Measurements from ENCODE around the gene RALGAPA2. TPM values are rescaled to one million over a fixed set of nuclear protein-coding genes. Genes with fewer than 3 reads are reported as not detected.

RALGAPA2 gene
- total RNA-seq, 4 donors from 2014 or later: 25.9 to 48.9 (median 38.6) TPM

DNA sequence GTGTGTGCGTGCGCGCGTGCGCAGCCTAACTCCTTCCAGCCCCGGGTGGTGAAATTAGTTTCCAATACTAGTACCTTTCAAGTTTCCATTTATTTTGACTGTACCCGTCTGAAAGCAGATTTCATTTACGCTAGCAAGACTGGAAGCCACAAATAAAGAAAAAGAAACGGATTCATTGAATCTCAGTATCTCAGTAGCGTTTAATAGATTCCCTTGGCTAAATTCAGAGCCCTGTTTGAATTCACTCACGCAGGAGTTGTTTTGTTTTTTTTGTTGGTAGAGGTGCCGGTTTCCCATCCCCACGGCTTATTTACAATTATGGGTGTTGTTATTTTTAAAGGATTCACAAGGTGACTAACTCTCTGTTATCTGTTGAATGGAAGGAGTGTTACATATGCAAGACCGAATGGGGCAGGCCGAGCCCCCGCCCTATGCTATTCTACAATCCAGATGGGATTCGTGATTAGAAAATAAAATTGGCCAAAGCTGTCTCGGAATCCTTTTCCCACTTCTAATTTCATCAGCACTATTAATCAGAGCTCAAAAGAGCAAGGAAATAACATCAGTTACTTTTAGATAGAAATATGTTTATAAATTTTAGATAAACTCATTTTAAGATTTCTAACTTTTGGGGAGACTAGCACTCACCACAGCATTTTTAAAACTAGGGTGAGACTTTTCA lies 346.8 kb downstream of the RALGAPA2 start:
- no peaks in the 10 kb centered on the region for H3K36me3 ChIP-seq
- no peaks in the 10 kb centered on the region for H3K9me3 ChIP-seq
- intact Hi-C loops (cut with DNase I; ENCODE audit: low total_unique reads): no loop called here
- no peak for TF ChIP-seq CTCF (IDR thresholded peaks at IDR 0.05)
- TF ChIP-seq POLR2A (IDR thresholded peaks at IDR 0.05): no peak
- H3K4me3 ChIP-seq: no peak overlapping the region
- peaks cover 6 to 45% of the 10 kb centered on the region in 2 donors for H3K27me3 ChIP-seq
- no peak for DNase-seq
- H3K27ac ChIP-seq: no peak overlapping the region
- H3K4me1 ChIP-seq: peaks cover 0 to 16% of the 10 kb centered on the region in 2 donors

DNA sequence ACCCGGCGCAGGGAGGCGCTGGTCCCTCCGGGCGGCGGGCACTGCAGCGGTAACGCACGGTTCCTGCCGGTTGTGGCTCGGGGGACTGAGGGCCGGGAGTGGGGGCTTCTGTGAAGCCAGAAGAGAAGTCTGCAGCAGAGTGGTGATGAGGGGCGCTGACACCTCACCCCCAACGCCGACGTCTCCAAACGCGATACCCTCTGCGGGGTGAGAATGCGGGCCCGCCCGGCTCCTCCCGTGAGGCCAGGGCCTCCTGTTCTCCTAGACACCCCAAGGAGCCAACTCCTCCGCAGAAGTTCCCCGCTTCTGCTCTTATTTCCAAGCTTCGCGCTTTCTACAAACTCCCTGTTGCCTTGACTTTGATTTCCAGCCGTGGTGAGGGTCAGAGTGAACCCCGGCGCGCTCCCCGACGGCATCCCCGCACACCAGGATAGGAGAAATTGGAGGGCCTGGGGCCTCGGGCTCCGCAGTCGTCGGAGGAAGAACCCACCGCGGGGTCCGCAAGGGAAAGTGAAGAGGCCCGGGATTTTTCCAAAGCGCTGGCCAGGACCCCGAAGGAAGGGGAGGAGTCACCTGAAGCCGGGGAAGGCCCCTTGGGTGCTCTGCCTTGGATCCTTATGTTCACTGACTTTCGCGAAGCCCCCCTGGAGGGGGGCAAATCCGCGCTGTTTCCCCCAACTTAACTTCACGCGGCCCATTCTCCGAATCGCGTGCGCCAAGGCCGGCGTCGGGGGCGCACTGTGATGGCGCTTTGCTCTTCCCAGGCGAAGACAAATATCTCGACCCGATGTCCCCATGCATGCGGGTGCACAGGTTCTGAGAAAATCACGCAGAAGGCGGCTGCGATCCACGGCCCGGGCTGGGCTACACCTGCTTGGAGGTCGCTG lies 347.6 kb downstream of the RALGAPA2 start:
- TF ChIP-seq CTCF (IDR thresholded peaks at IDR 0.05) (no peak), POLR2A (IDR thresholded peaks at IDR 0.05) (no peak)
- H3K9me3 ChIP-seq: no peaks in the 10 kb centered on the region
- no peak for DNase-seq
- intact Hi-C loops (cut with DNase I; ENCODE audit: low total_unique reads): no loop called here
- H3K27me3 ChIP-seq: peaks cover 6 to 42% of the 10 kb centered on the region in 2 donors
- no peak overlapping the region for H3K27ac ChIP-seq
- H3K36me3 ChIP-seq: no peaks in the 10 kb centered on the region
- H3K4me1 ChIP-seq: peaks cover 0 to 16% of the 10 kb centered on the region in 2 donors
- no peak overlapping the region for H3K4me3 ChIP-seq

- no peak for DNase-seq
- Histone ChIP-seq H3K27me3 (peaks cover 6 to 44% of the 10 kb centered on the region in 2 donors), H3K36me3 (no peaks in the 10 kb centered on the region), H3K27ac (no peak overlapping the region), H3K4me1 (peaks cover 0 to 12% of the 10 kb centered on the region in 2 donors), H3K4me3 (no peak overlapping the region), H3K9me3 (no peaks in the 10 kb centered on the region)
- no peak for TF ChIP-seq CTCF (IDR thresholded peaks at IDR 0.05)
- TF ChIP-seq POLR2A (IDR thresholded peaks at IDR 0.05): no peak
- intact Hi-C loops (cut with DNase I; ENCODE audit: low total_unique reads): no loop called here
Measured at GRCh38 chr20:20363799-20364592, 348.4 kb downstream of the RALGAPA2 start.

- H3K4me1 ChIP-seq: peaks cover 0 to 6% of the 10 kb centered on the region in 2 donors
- TF ChIP-seq POLR2A (IDR thresholded peaks at IDR 0.05) (no peak), CTCF (IDR thresholded peaks at IDR 0.05) (no peak)
- no peaks in the 10 kb centered on the region for H3K9me3 ChIP-seq
- H3K4me3 ChIP-seq: no peak overlapping the region
- intact Hi-C loops (cut with DNase I; ENCODE audit: low total_unique reads): no loop called here
- H3K36me3 ChIP-seq: no peaks in the 10 kb centered on the region
- peaks cover 6 to 44% of the 10 kb centered on the region in 2 donors for H3K27me3 ChIP-seq
- H3K27ac ChIP-seq: no peak overlapping the region
- DNase-seq: no peak
Measured at GRCh38 chr20:20363434-20363798, 349.0 kb downstream of the RALGAPA2 start.
